SK-N-SH treated with all-trans-retinoic acid at 6 μM for 48 hours (cell line): ENCODE measurements around the gene MRLN.
"Not testable (repeated sequence)": the region's sequence is repeated elsewhere in the genome, so short reads cannot be mapped to it uniquely, and the experiment has no call there.

Experiments used
- ARNTL ChIP-seq: fragments of 450-650 bp; formaldehyde crosslinking; IDR thresholded peaks from 2 replicates; pipeline ENCODE4 v1.5.0; 2020; ENCODE audit warnings: low read depth, mild to moderate bottlenecking, moderate library complexity, borderline replicate concordance
- CREB5 ChIP-seq: fragments of 250-450 bp; sonication (Bioruptor Pico); IDR thresholded peaks from 2 replicates; pipeline ENCODE4 v1.5.1; 2020; ENCODE audit warnings: low read depth, mild to moderate bottlenecking, moderate library complexity
- CSRNP3 ChIP-seq: fragments of 250-450 bp; sonication (Bioruptor Pico); IDR thresholded peaks from 2 replicates; pipeline ENCODE4 v1.5.1; 2021; ENCODE audit warnings: mild to moderate bottlenecking, moderate library complexity
- ESRRG ChIP-seq: fragments of 250-450 bp; sonication (Bioruptor Pico); IDR thresholded peaks from 2 replicates; pipeline ENCODE4 v1.6.1; 2021; ENCODE audit warnings: mild to moderate bottlenecking
- ZC3H10 ChIP-seq: fragments of 250-450 bp; sonication (Bioruptor Pico); IDR thresholded peaks from 2 replicates; pipeline ENCODE4 v1.5.1; 2021; ENCODE audit warnings: mild to moderate bottlenecking, moderate library complexity
- ZFP3 ChIP-seq: fragments of 250-450 bp; sonication (Bioruptor Pico); IDR thresholded peaks from 2 replicates; pipeline ENCODE4 v1.5.0; 2020; ENCODE audit warnings: mild to moderate bottlenecking, moderate library complexity
- ZFP30 ChIP-seq: fragments of 450-650 bp; formaldehyde crosslinking; IDR thresholded peaks from 2 replicates; pipeline ENCODE4 v1.5.0; 2022; ENCODE audit warnings: mild to moderate bottlenecking, moderate library complexity
- ZNF565 ChIP-seq: fragments of 450-650 bp; formaldehyde crosslinking; conservative IDR thresholded peaks from 2 replicates; pipeline ENCODE4 v1.5.0; 2020; ENCODE audit warnings: low read depth, mild to moderate bottlenecking, moderate library complexity
- ZNF70 ChIP-seq: fragments of 450-650 bp; formaldehyde crosslinking; IDR thresholded peaks from 2 replicates; pipeline ENCODE4 v1.5.0; 2020; ENCODE audit warnings: mild to moderate bottlenecking, moderate library complexity
- TF ChIP-seq, protein P1 (sequence below): fragments of 250-450 bp; sonication (Bioruptor Pico); IDR thresholded peaks from 2 replicates; pipeline ENCODE4 v1.5.0; 2020; ENCODE audit warnings: mild to moderate bottlenecking, moderate library complexity

GRCh38 chr10:59729167-59729566 is 24.1 kb downstream of the MRLN start:
- not testable (repeated sequence) for TF ChIP-seq CSRNP3 (CRISPR knock-in tag); ZC3H10 (CRISPR knock-in tag); CREB5 (CRISPR knock-in tag); ZFP30 (CRISPR knock-in tag); ARNTL (CRISPR knock-in tag); ZFP3 (CRISPR knock-in tag); ZNF70 (CRISPR knock-in tag); ESRRG; ZNF565
- TF ChIP-seq, protein P1, sequence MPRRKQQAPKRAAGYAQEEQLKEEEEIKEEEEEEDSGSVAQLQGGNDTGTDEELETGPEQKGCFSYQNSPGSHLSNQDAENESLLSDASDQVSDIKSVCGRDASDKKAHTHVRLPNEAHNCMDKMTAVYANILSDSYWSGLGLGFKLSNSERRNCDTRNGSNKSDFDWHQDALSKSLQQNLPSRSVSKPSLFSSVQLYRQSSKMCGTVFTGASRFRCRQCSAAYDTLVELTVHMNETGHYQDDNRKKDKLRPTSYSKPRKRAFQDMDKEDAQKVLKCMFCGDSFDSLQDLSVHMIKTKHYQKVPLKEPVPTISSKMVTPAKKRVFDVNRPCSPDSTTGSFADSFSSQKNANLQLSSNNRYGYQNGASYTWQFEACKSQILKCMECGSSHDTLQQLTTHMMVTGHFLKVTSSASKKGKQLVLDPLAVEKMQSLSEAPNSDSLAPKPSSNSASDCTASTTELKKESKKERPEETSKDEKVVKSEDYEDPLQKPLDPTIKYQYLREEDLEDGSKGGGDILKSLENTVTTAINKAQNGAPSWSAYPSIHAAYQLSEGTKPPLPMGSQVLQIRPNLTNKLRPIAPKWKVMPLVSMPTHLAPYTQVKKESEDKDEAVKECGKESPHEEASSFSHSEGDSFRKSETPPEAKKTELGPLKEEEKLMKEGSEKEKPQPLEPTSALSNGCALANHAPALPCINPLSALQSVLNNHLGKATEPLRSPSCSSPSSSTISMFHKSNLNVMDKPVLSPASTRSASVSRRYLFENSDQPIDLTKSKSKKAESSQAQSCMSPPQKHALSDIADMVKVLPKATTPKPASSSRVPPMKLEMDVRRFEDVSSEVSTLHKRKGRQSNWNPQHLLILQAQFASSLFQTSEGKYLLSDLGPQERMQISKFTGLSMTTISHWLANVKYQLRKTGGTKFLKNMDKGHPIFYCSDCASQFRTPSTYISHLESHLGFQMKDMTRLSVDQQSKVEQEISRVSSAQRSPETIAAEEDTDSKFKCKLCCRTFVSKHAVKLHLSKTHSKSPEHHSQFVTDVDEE (CRISPR knock-in tag): not testable (repeated sequence)
